AG04450 (cell line): ENCODE data around the gene BRD3OS. TPM values are rescaled to one million over a fixed set of nuclear protein-coding genes. Genes with fewer than 3 reads are reported as not detected.

Source experiments
- CTCF ChIA-PET: fragments of 300-600, 350-600 bp; formaldehyde crosslinking; extraction: SDS; loops from one replicate; lab custom pipeline; 2022; ENCODE audit warnings: antibody characterized with exemption, inconsistent platforms; lab: Charles Lee
- POLR2A ChIA-PET: fragments of 350-600 bp; formaldehyde crosslinking; extraction: SDS; loops from one replicate; lab custom pipeline; 2021; ENCODE audit warnings: antibody characterized with exemption, inconsistent platforms; lab: Yijun Ruan, JAX
- DNase-seq: peaks from one replicate; pipeline ENCODE4 v3.0.0-alpha.2; 2011; ENCODE audit warnings: low read depth, low spot score
- H3K27ac ChIP-seq: one replicate; pipeline ENCODE4 v1.5.1; 2012; ENCODE audit warnings: low read depth, low read length, control low read depth
- H3K27me3 ChIP-seq: one replicate; pipeline ENCODE4 v1.6.0; 2012; ENCODE audit warnings: low read length; ENCODE audit not compliant: control insufficient read depth, insufficient read depth
- H3K4me3 ChIP-seq: 2 replicates; pipeline ENCODE4 v1.5.1; 2011; ENCODE audit warnings: mild to moderate bottlenecking, low read depth, low read length, control low read depth
- H3K9me3 ChIP-seq: 2 replicates; pipeline ENCODE4 v1.5.1; 2012; ENCODE audit warnings: low read length; ENCODE audit not compliant: control insufficient read depth, insufficient read depth
- CTCF ChIP-seq: IDR thresholded peaks from 2 replicates; pipeline ENCODE4 v1.5.1; 2011; ENCODE audit warnings: low read depth, low read length, control low read depth, inconsistent platforms
- polyA plus RNA-seq: library from polyadenylated mRNA; depleted of rRNA; stranded (reverse); fragments of >200 nt; gene quantifications from 2 replicates; pipeline ENCODE4 v1.2.3, GENCODE V29; 2011

The BRD3OS gene
- polyA plus RNA-seq, 1 experiment, result 20.2 TPM

- TF ChIP-seq CTCF, result no peak
- no peak for DNase-seq
- Histone ChIP-seq H3K27ac (no peak overlapping the region), H3K27me3 (no peaks in the 10 kb centered on the region), H3K4me3 (no peak overlapping the region), H3K9me3 (no peaks in the 10 kb centered on the region; the same call in 1 of the 2 replicates)
- ChIA-PET POLR2A (no interaction called here), CTCF (no interaction called here)
Measured at GRCh38 chr9:134053941-134054761, 28.9 kb downstream of the BRD3OS start.

GRCh38 chr9:134054891-134055811 lies 29.9 kb downstream of the BRD3OS start:
- ChIA-PET POLR2A (no interaction called here), CTCF (interaction anchor here (0.5 kb wide), 1 partner anchor 19 kb away, joined by 4 read pairs; no protein-coding TSS in a partner anchor)
- H3K27me3 ChIP-seq, result no peaks in the 10 kb centered on the region
- H3K4me3 ChIP-seq, result no peak overlapping the region
- H3K27ac ChIP-seq, result peak overlapping the region; percentile 11
- DNase-seq, result no peak
- H3K9me3 ChIP-seq, result no peaks in the 10 kb centered on the region; the same call in 1 of the 2 replicates
- no peak for TF ChIP-seq CTCF

- CTCF ChIA-PET, result no interaction called here
- H3K9me3 ChIP-seq, result no peaks in the 10 kb centered on the region; the same call in 1 of the 2 replicates
- H3K27ac ChIP-seq, result no peak overlapping the region
- no peak overlapping the region for H3K4me3 ChIP-seq
- no peaks in the 10 kb centered on the region for H3K27me3 ChIP-seq
- no peak for DNase-seq
- POLR2A ChIA-PET, result no interaction called here
- TF ChIP-seq CTCF, result no peak
Measured at GRCh38 chr9:134055981-134056461, 30.7 kb downstream of the BRD3OS start.

- no peaks in the 10 kb centered on the region for H3K9me3 ChIP-seq
- ChIA-PET POLR2A (no interaction called here), CTCF (no interaction called here)
- no peak for DNase-seq
- H3K27ac ChIP-seq, result no peak overlapping the region
- no peaks in the 10 kb centered on the region for H3K27me3 ChIP-seq
- no peak overlapping the region for H3K4me3 ChIP-seq
- TF ChIP-seq CTCF, result no peak
Measured at GRCh38 chr9:134056483-134057306, 31.4 kb downstream of the BRD3OS start.
